PFSK-1 (cell line): ENCODE measurements around the gene WDR1.

ENCODE experiments used
- FOXP2 ChIP-seq: optimal IDR thresholded peaks from 2 replicates; pipeline ENCODE3; 2011; ENCODE audit warnings: borderline replicate concordance, control low read depth, inconsistent platforms; ENCODE audit not compliant: insufficient read depth; ENCODE audit errors: extremely low read length, extremely low read depth
- POLR2AphosphoS5 ChIP-seq: IDR thresholded peaks from 2 replicates; pipeline ENCODE4 v1.6.1; 2012; ENCODE audit warnings: low read depth, mild to moderate bottlenecking, control low read depth, low read length, moderate library complexity
- REST ChIP-seq, 2 experiments: IDR thresholded peaks; 2 replicates each; pipeline versions ENCODE4 v1.6.1 to v1.8.0; 2011 to 2012; ENCODE audit warnings: low read depth in 2 of 2, low read length in 2 of 2, control low read depth in 1 of 2, inconsistent platforms in 1 of 2, mild to moderate bottlenecking in 1 of 2, moderate library complexity in 1 of 2; ENCODE audit not compliant: insufficient read depth in 1 of 2
- SIN3A ChIP-seq: IDR thresholded peaks from 2 replicates; pipeline ENCODE4 v1.6.1; 2012; ENCODE audit warnings: mild to moderate bottlenecking, low read length, moderate library complexity, borderline replicate concordance; ENCODE audit not compliant: insufficient read depth
- TAF1 ChIP-seq: IDR thresholded peaks from 2 replicates; pipeline ENCODE4 v1.6.1; 2012; ENCODE audit warnings: low read length, control low read depth, borderline replicate concordance; ENCODE audit not compliant: insufficient read depth

GRCh38 chr4:10119278-10119677 lies 2.7 kb upstream of the WDR1 start:
- TF ChIP-seq REST (IDR thresholded peaks at IDR 0.05; ENCODE audit: insufficient read depth in 1 of 2, low read depth in 2 of 2, low read length in 2 of 2) (no peak), TAF1 (no peak), POLR2AphosphoS5 (no peak), SIN3A (no peak), FOXP2 (no peak)
